BLaER1 (cell line): ENCODE measurements around the gene GP1BB.

Source experiments
- H3K27ac ChIP-seq: shearing (Covaris generic); formaldehyde crosslinking; 2 replicates; pipeline ENCODE4 v1.8.1; 2022
- H3K27me3 ChIP-seq: shearing (Covaris generic); formaldehyde crosslinking; 2 replicates; pipeline ENCODE4 v1.8.1; 2022
- H3K36me3 ChIP-seq: shearing (Covaris generic); formaldehyde crosslinking; 2 replicates; pipeline ENCODE4 v1.8.1; 2022
- H3K4me1 ChIP-seq: shearing (Covaris generic); formaldehyde crosslinking; 2 replicates; pipeline ENCODE4 v1.8.1; 2022
- H3K4me2 ChIP-seq: shearing (Covaris generic); formaldehyde crosslinking; 2 replicates; pipeline ENCODE4 v1.8.1; 2022
- H3K4me3 ChIP-seq: shearing (Covaris generic); formaldehyde crosslinking; 2 replicates; pipeline ENCODE4 v1.8.1; 2022
- H3K9ac ChIP-seq: shearing (Covaris generic); formaldehyde crosslinking; 2 replicates; pipeline ENCODE4 v1.8.1; 2022
- H3K9me3 ChIP-seq: shearing (Covaris generic); formaldehyde crosslinking; 2 replicates; pipeline ENCODE4 v1.8.1; 2022
- H4K20me1 ChIP-seq: shearing (Covaris generic); formaldehyde crosslinking; 2 replicates; pipeline ENCODE4 v1.8.1; 2022
- Cebpa-rat ChIP-seq: shearing (Covaris generic); IDR thresholded peaks from 2 replicates; pipeline ENCODE4 v1.8.1; 2022

The GP1BB gene

GRCh38 chr22:19719050-19719482, 4.3 kb upstream of the GP1BB start:
- Histone ChIP-seq H3K4me3 (peak overlapping the region; percentile 92), H3K4me2 (peak overlapping the region; percentile 100), H3K36me3 (peaks cover 42% of the 10 kb centered on the region), H4K20me1 (peaks cover 52% of the 10 kb centered on the region), H3K27me3 (peaks cover 57% of the 10 kb centered on the region), H3K4me1 (peaks cover 58% of the 10 kb centered on the region), H3K9ac (peak overlapping the region; percentile 88), H3K27ac (peak overlapping the region; percentile 91), H3K9me3 (no peaks in the 10 kb centered on the region)
- no peak for TF ChIP-seq Cebpa-rat

GRCh38 chr22:19719488-19720021, 3.8 kb upstream of the GP1BB start:
- Histone ChIP-seq H3K36me3 (peaks cover 42% of the 10 kb centered on the region), H4K20me1 (peaks cover 56% of the 10 kb centered on the region), H3K4me3 (peak overlapping the region; percentile 92), H3K4me1 (peaks cover 61% of the 10 kb centered on the region), H3K4me2 (peak overlapping the region; percentile 100), H3K9me3 (no peaks in the 10 kb centered on the region), H3K9ac (peak overlapping the region; percentile 88), H3K27ac (peak overlapping the region; percentile 91), H3K27me3 (peaks cover 57% of the 10 kb centered on the region)
- TF ChIP-seq Cebpa-rat: no peak

- H3K4me2 ChIP-seq: peak overlapping the region; percentile 100
- no peak overlapping the region for H3K4me3 ChIP-seq
- peaks cover 64% of the 10 kb centered on the region for H4K20me1 ChIP-seq
- peaks cover 55% of the 10 kb centered on the region for H3K4me1 ChIP-seq
- peaks cover 57% of the 10 kb centered on the region for H3K27me3 ChIP-seq
- TF ChIP-seq Cebpa-rat: no peak
- no peaks in the 10 kb centered on the region for H3K9me3 ChIP-seq
- peaks cover 42% of the 10 kb centered on the region for H3K36me3 ChIP-seq
- H3K27ac ChIP-seq: no peak overlapping the region
- 0 out of 2 replicates have a peak overlapping the region, but pooled peaks have one; percentile 88 for H3K9ac ChIP-seq
Measured at GRCh38 chr22:19720150-19720827, 3.0 kb upstream of the GP1BB start.

- peaks cover 42% of the 10 kb centered on the region for H3K36me3 ChIP-seq
- peaks cover 55% of the 10 kb centered on the region for H3K4me1 ChIP-seq
- H3K4me3 ChIP-seq: no peak overlapping the region
- peak overlapping the region; percentile 100; the same call in 1 of the 2 replicates for H3K4me2 ChIP-seq
- H3K27ac ChIP-seq: no peak overlapping the region
- no peak overlapping the region for H3K9ac ChIP-seq
- no peaks in the 10 kb centered on the region for H3K9me3 ChIP-seq
- H3K27me3 ChIP-seq: peaks cover 57% of the 10 kb centered on the region
- peaks cover 65% of the 10 kb centered on the region for H4K20me1 ChIP-seq
- no peak for TF ChIP-seq Cebpa-rat
Measured at GRCh38 chr22:19720999-19721329, 2.4 kb upstream of the GP1BB start.

- no peak overlapping the region for H3K4me3 ChIP-seq
- no peak for TF ChIP-seq Cebpa-rat
- H3K4me1 ChIP-seq: peaks cover 50% of the 10 kb centered on the region
- H3K27me3 ChIP-seq: peaks cover 57% of the 10 kb centered on the region
- H4K20me1 ChIP-seq: peaks cover 65% of the 10 kb centered on the region
- peaks cover 42% of the 10 kb centered on the region for H3K36me3 ChIP-seq
- peak overlapping the region; percentile 100; the same call in 1 of the 2 replicates for H3K4me2 ChIP-seq
- H3K9ac ChIP-seq: no peak overlapping the region
- H3K27ac ChIP-seq: no peak overlapping the region
- H3K9me3 ChIP-seq: no peaks in the 10 kb centered on the region
Measured at GRCh38 chr22:19721330-19722177, 1.8 kb upstream of the GP1BB start.

GRCh38 chr22:19722178-19722981, 959 bp upstream of the GP1BB start:
- H3K9me3 ChIP-seq: no peaks in the 10 kb centered on the region
- peaks cover 47% of the 10 kb centered on the region for H3K4me1 ChIP-seq
- H4K20me1 ChIP-seq: peaks cover 65% of the 10 kb centered on the region
- H3K27ac ChIP-seq: no peak overlapping the region
- H3K4me3 ChIP-seq: no peak overlapping the region
- no peak overlapping the region for H3K9ac ChIP-seq
- no peak for TF ChIP-seq Cebpa-rat
- peak overlapping the region; percentile 70 for H3K4me2 ChIP-seq
- peaks cover 42% of the 10 kb centered on the region for H3K36me3 ChIP-seq
- H3K27me3 ChIP-seq: peaks cover 60% of the 10 kb centered on the region

- no peak overlapping the region for H3K27ac ChIP-seq
- H3K4me3 ChIP-seq: peak overlapping the region; percentile 38; the same call in 1 of the 2 replicates
- H3K9me3 ChIP-seq: no peaks in the 10 kb centered on the region
- TF ChIP-seq Cebpa-rat: no peak
- peaks cover 63% of the 10 kb centered on the region for H3K27me3 ChIP-seq
- H3K4me2 ChIP-seq: peak overlapping the region; percentile 70
- peaks cover 65% of the 10 kb centered on the region for H4K20me1 ChIP-seq
- H3K4me1 ChIP-seq: peaks cover 42% of the 10 kb centered on the region
- H3K36me3 ChIP-seq: peaks cover 42% of the 10 kb centered on the region
- H3K9ac ChIP-seq: no peak overlapping the region
Measured at GRCh38 chr22:19722982-19723231, 432 bp upstream of the GP1BB start.

GRCh38 chr22:19723983-19724827, 866 bp downstream of the GP1BB start:
- Histone ChIP-seq H3K4me2 (peak overlapping the region; percentile 70), H3K36me3 (peaks cover 42% of the 10 kb centered on the region), H3K9ac (no peak overlapping the region), H3K27me3 (peaks cover 64% of the 10 kb centered on the region), H4K20me1 (peaks cover 63% of the 10 kb centered on the region), H3K4me3 (0 out of 2 replicates have a peak overlapping the region, but pooled peaks have one; percentile 38), H3K27ac (no peak overlapping the region), H3K9me3 (no peaks in the 10 kb centered on the region), H3K4me1 (peaks cover 48% of the 10 kb centered on the region)
- no peak for TF ChIP-seq Cebpa-rat
